H1 (cell line): ENCODE results near the gene LDLRAD3. TPM values are rescaled to one million over a fixed set of nuclear protein-coding genes. Genes with fewer than 3 reads are reported as not detected.

Experiments used
- CTCF ChIA-PET: fragments of 300-600 bp; sonication (Branson Sonifier 250); formaldehyde crosslinking; loops from one replicate; lab custom pipeline; 2021; ENCODE audit not compliant: partially characterized antibody; lab: Charles Lee
- POLR2A ChIA-PET: fragments of 300-600 bp; sonication (Branson Sonifier 250); formaldehyde crosslinking; loops from one replicate; lab custom pipeline; 2021; ENCODE audit warnings: inconsistent platforms; ENCODE audit not compliant: partially characterized antibody; lab: Charles Lee
- DNase-seq, 2 experiments: peaks; one replicate each; pipeline versions ENCODE4 v3.0.0 to v3.0.0-alpha.2; 2010 to 2022; ENCODE audit warnings: low spot score in 2 of 2, low read depth in 1 of 2, mixed read lengths in 1 of 2
- FAIRE-seq: peaks from 2 replicates; lab custom pipeline; 2011; peaks lifted over from hg19 to GRCh38; lab: Jason Lieb, UNC
- H2AFZ ChIP-seq: 2 replicates; pipeline ENCODE4 v1.8.1; 2012; ENCODE audit warnings: low read length, inconsistent platforms
- H2AK5ac ChIP-seq: 2 replicates; pipeline ENCODE4 v1.6.1; 2013; ENCODE audit warnings: low read depth, low read length
- H2BK120ac ChIP-seq: replicated peaks from 2 replicates; pipeline ENCODE3; 2013; ENCODE audit warnings: low read depth, low read length, inconsistent platforms
- H2BK12ac ChIP-seq: 2 replicates; pipeline ENCODE4 v1.6.1; 2013; ENCODE audit warnings: low read depth, low read length
- H2BK15ac ChIP-seq: 2 replicates; pipeline ENCODE4 v1.6.1; 2013; ENCODE audit warnings: low read length
- H2BK20ac ChIP-seq: 2 replicates; pipeline ENCODE4 v1.6.1; 2013; ENCODE audit warnings: low read length
- H2BK5ac ChIP-seq: 2 replicates; pipeline ENCODE4 v1.6.1; 2013; ENCODE audit warnings: low read depth, low read length
- H3K14ac ChIP-seq: 2 replicates; pipeline ENCODE4 v1.6.1; 2013; ENCODE audit warnings: inconsistent platforms; ENCODE audit not compliant: insufficient read length
- H3K18ac ChIP-seq: 2 replicates; pipeline ENCODE4 v1.6.1; 2013; ENCODE audit warnings: low read length; ENCODE audit errors: extremely low read depth
- H3K23ac ChIP-seq: 2 replicates; pipeline ENCODE4 v1.6.1; 2013; ENCODE audit warnings: inconsistent platforms; ENCODE audit not compliant: insufficient read length
- H3K23me2 ChIP-seq: 2 replicates; pipeline ENCODE4 v1.6.1; 2013; ENCODE audit warnings: low read depth, low read length
- H3K27ac ChIP-seq: 2 replicates; pipeline ENCODE4 v1.6.1; 2011; ENCODE audit warnings: low read depth, low read length, inconsistent platforms
- H3K27me3 ChIP-seq, 4 experiments: replicated peaks in 1 of 4; 1 replicate in 1 of 4; 2 replicates in 3 of 4; pipeline versions ENCODE4 v1.6.1 to v1.8.1; 2011 to 2013; ENCODE audit warnings: low read length in 3 of 4, mild to moderate bottlenecking in 3 of 4, inconsistent platforms in 2 of 4, mixed read lengths in 2 of 4, moderate library complexity in 1 of 4; ENCODE audit not compliant: control insufficient read depth in 3 of 4, insufficient read depth in 3 of 4; ENCODE audit errors: extremely low read depth in 1 of 4
- H3K36me3 ChIP-seq, 4 experiments: 2 replicates each; pipeline versions ENCODE4 v1.6.1 to v1.8.1; 2011 to 2013; ENCODE audit warnings: mild to moderate bottlenecking in 4 of 4, low read length in 3 of 4, moderate library complexity in 2 of 4, control low read depth in 1 of 4, inconsistent platforms in 1 of 4; ENCODE audit not compliant: insufficient read depth in 4 of 4, control insufficient read depth in 2 of 4
- H3K4ac ChIP-seq: replicated peaks from 2 replicates; pipeline ENCODE3; 2013; ENCODE audit warnings: low read length, low read depth, mixed read lengths, inconsistent platforms; ENCODE audit not compliant: insufficient read length
- H3K4me1 ChIP-seq, 4 experiments: replicated peaks in 1 of 4; 1 replicate in 1 of 4; 2 replicates in 3 of 4; pipeline versions ENCODE4 v1.6.1 to v1.8.1; 2011 to 2013; ENCODE audit warnings: low read length in 3 of 4, inconsistent platforms in 2 of 4, mixed read lengths in 1 of 4; ENCODE audit not compliant: insufficient read depth in 4 of 4, control insufficient read depth in 3 of 4
- H3K4me2 ChIP-seq, 2 experiments: 2 replicates each; pipeline versions ENCODE4 v1.6.1 to v1.8.1; 2011 to 2013; ENCODE audit warnings: low read depth in 2 of 2, low read length in 2 of 2, control low read depth in 1 of 2, inconsistent platforms in 1 of 2, mild to moderate bottlenecking in 1 of 2; ENCODE audit not compliant: insufficient read depth in 1 of 2
- H3K4me3 ChIP-seq, 4 experiments: fragments of 200-600, 300-600 bp in 1 of 4; sonication (generic), shearing (Covaris generic), sonication (Bioruptor Twin) in 1 of 4; 2 replicates each; pipeline versions ENCODE4 v1.5.1 to v1.8.1; 2011 to 2016; ENCODE audit warnings: low read length in 4 of 4, low read depth in 3 of 4, control low read depth in 2 of 4, inconsistent platforms in 2 of 4, mild to moderate bottlenecking in 2 of 4, mixed read lengths in 1 of 4, moderate library complexity in 1 of 4; ENCODE audit not compliant: insufficient read depth in 2 of 4; ENCODE audit errors: extremely low read depth in 1 of 4
- H3K56ac ChIP-seq: replicated peaks from 2 replicates; pipeline ENCODE3; 2013; ENCODE audit warnings: low read depth, mild to moderate bottlenecking, mixed read lengths, low read length, inconsistent platforms; ENCODE audit not compliant: insufficient read length
- H3K79me1 ChIP-seq: 2 replicates; pipeline ENCODE4 v1.6.1; 2013; ENCODE audit warnings: low read depth, low read length, control low read depth
- H3K79me2 ChIP-seq, 2 experiments: 2 replicates each; pipeline versions ENCODE4 v1.6.1 to v1.8.1; 2012 to 2013; ENCODE audit warnings: low read length in 2 of 2, mild to moderate bottlenecking in 2 of 2, inconsistent platforms in 1 of 2; ENCODE audit not compliant: insufficient read depth in 2 of 2, control insufficient read depth in 1 of 2
- H3K9ac ChIP-seq, 4 experiments: replicated peaks in 1 of 4; 1 replicate in 1 of 4; 2 replicates in 3 of 4; pipeline versions ENCODE4 v1.6.1 to v1.8.1; 2011 to 2013; ENCODE audit warnings: low read depth in 3 of 4, low read length in 3 of 4, control low read depth in 2 of 4, mild to moderate bottlenecking in 2 of 4, moderate library complexity in 2 of 4, inconsistent platforms in 1 of 4; ENCODE audit errors: extremely low read depth in 1 of 4
- H3K9me3 ChIP-seq, 2 experiments: 2 replicates each; pipeline versions ENCODE4 v1.6.1 to v1.8.1; 2012 to 2013; ENCODE audit warnings: mild to moderate bottlenecking in 2 of 2, moderate library complexity in 2 of 2, control low read depth in 1 of 2, inconsistent platforms in 1 of 2, low read depth in 1 of 2, low read length in 1 of 2, mixed read lengths in 1 of 2; ENCODE audit not compliant: insufficient read depth in 2 of 2
- H4K20me1 ChIP-seq, 2 experiments: replicated peaks in 1 of 2; 2 replicates each; pipeline versions ENCODE3 to v1.8.1; 2011 to 2013; ENCODE audit warnings: inconsistent platforms in 2 of 2, low read length in 2 of 2, mild to moderate bottlenecking in 1 of 2; ENCODE audit not compliant: insufficient read depth in 2 of 2, control insufficient read depth in 1 of 2
- H4K5ac ChIP-seq: 2 replicates; pipeline ENCODE4 v1.6.1; 2013; ENCODE audit warnings: low read length, low read depth, mixed read lengths, inconsistent platforms; ENCODE audit not compliant: insufficient read length
- H4K8ac ChIP-seq: 2 replicates; pipeline ENCODE4 v1.8.0; 2013; ENCODE audit warnings: mild to moderate bottlenecking, moderate library complexity, low read length, inconsistent platforms; ENCODE audit not compliant: insufficient read depth; ENCODE audit errors: extremely low read depth
- H4K91ac ChIP-seq: replicated peaks from 2 replicates; pipeline ENCODE3; 2013; ENCODE audit warnings: low read length, mixed read lengths, inconsistent platforms; ENCODE audit not compliant: insufficient read length
- BRCA1 ChIP-seq: IDR thresholded peaks from 2 replicates; pipeline ENCODE4 v1.6.1; 2012; ENCODE audit warnings: low read depth, low read length, improper control_type of control experiment
- CBX8 ChIP-seq: fragments of 300-800, 300-1000 bp; sonication (generic); IDR thresholded peaks from 2 replicates; pipeline ENCODE4 v1.7.1; 2016; ENCODE audit warnings: low read depth, low read length, borderline replicate concordance
- CHD1 ChIP-seq: IDR thresholded peaks from 2 replicates; pipeline ENCODE4 v1.6.1; 2012; ENCODE audit warnings: low read depth, low read length, improper control_type of control experiment
- FOSL1 ChIP-seq: IDR thresholded peaks from 2 replicates; pipeline ENCODE4 v1.6.1; 2011; ENCODE audit warnings: mild to moderate bottlenecking, low read depth, low read length, moderate library complexity; ENCODE audit not compliant: insufficient read depth
- JUND ChIP-seq: IDR thresholded peaks from 2 replicates; pipeline ENCODE4 v1.6.1; 2011; ENCODE audit warnings: mild to moderate bottlenecking, improper control_type of control experiment, low read length
- NANOG ChIP-seq: IDR thresholded peaks from 2 replicates; pipeline ENCODE4 v1.6.1; 2011; ENCODE audit warnings: low read length, low read depth, mild to moderate bottlenecking, inconsistent platforms; ENCODE audit not compliant: insufficient read depth, poor library complexity, severe bottlenecking
- RBBP5 ChIP-seq: IDR thresholded peaks from 2 replicates; pipeline ENCODE4 v1.7.1; 2012; ENCODE audit warnings: low read depth, mild to moderate bottlenecking, inconsistent platforms, low read length, moderate library complexity, borderline replicate concordance
- SIX5 ChIP-seq: IDR thresholded peaks from 2 replicates; pipeline ENCODE4 v1.6.1; 2011; ENCODE audit warnings: mild to moderate bottlenecking, low read depth, low read length
- SP1 ChIP-seq: IDR thresholded peaks from 2 replicates; pipeline ENCODE4 v1.6.1; 2011; ENCODE audit warnings: low read depth, low read length
- SP2 ChIP-seq: IDR thresholded peaks from 2 replicates; pipeline ENCODE4 v1.6.1; 2012; ENCODE audit warnings: mild to moderate bottlenecking, low read length, inconsistent platforms
- WGBS, 2 experiments: shearing (Covaris generic) in 1 of 2; methylation state at CpG; one replicate each; pipeline versions ENCODE4 v1.1.6 to v1.1.7; 2013 to 2015; ENCODE audit warnings: low lambda C conversion rate in 2 of 2, mixed read lengths in 2 of 2, inconsistent platforms in 1 of 2, low coverage in 1 of 2, missing lambda C conversion rate in 1 of 2; ENCODE audit not compliant: insufficient replicate concordance in 2 of 2, insufficient coverage in 1 of 2, insufficient read length in 1 of 2; ENCODE audit errors: extremely low coverage in 1 of 2, missing lambda C conversion rate in 1 of 2; 5-methylcytosine and 5-hydroxymethylcytosine counted together
- polyA plus RNA-seq, 7 experiments: library from polyadenylated mRNA; depleted of rRNA in 3 of 7; stranded (reverse) in 5 of 7; unstranded in 2 of 7; fragments of >200 nt in 5 of 7; fragments of 200-250 nt in 2 of 7; gene quantifications; 1 replicate in 5 of 7; 2 replicates in 1 of 7; 4 replicates in 1 of 7; pipeline versions ENCODE4 v1.2.1 to v1.2.3, GENCODE V29; 2011 to 2013; ENCODE audit warnings: missing spikeins in 2 of 7, mixed read lengths in 2 of 7
- total RNA-seq: library from RNA; stranded (reverse); fragmentation: NEBNext Ultra II Directional; extraction: Animal tissue kit (Norgen Biotek cat#: 25700); gene quantifications from 2 replicates; pipeline ENCODE4 v1.2.1, GENCODE V29; 2021

The LDLRAD3 gene
- total and polyA plus RNA-seq, 2 of the 8 experiments (the other 6 are each of a cell fraction or from before 2014, with no cell fraction given) = 18.6 to 22.8 TPM

DNA sequence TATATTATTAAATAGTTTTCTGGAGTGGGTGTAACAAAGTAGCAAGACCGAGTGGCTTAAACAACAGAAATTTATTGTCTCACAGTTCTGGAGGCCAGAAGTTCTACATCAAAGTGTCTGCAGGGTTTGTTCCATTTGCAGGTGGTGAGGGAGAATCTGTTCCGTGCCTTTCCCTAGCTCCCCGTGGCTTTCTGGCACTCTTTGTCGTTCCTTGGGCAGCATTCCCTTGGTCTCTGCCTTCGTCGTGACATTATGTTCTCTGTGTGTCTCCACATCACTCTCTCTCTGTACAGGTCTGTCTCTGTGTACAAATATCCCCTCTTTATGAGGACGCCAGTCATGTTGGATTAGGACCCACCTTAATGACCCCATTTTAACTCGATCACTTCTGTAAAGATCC is 38.2 kb downstream of the LDLRAD3 start:
- POLR2A ChIA-PET = no interaction called here

More for the DNA sequence above, 38.2 kb downstream of the LDLRAD3 start:
- H2AFZ ChIP-seq = no peak overlapping the region
- no peaks in the 10 kb centered on the region for H3K36me3 ChIP-seq
- no peak overlapping the region for H4K5ac ChIP-seq
- no peak overlapping the region for H3K9ac ChIP-seq
- no peak overlapping the region for H2BK20ac ChIP-seq
- no peak overlapping the region for H3K27ac ChIP-seq
- DNase-seq = no peak
- H3K4ac ChIP-seq = no peak overlapping the region
- CTCF ChIA-PET = interaction anchor here (0.8 to 1.7 kb wide), 5 partner anchors 43 to 160 kb away, joined by 3 to 4 read pairs (median 3); no protein-coding TSS in a partner anchor
- peaks cover 0 to 6% of the 10 kb centered on the region in 2 experiments for H4K20me1 ChIP-seq
- 0 out of 2 replicates have a peak overlapping the region, but pooled peaks have one; percentile 78 for H2AK5ac ChIP-seq
- 0 out of 2 replicates have a peak overlapping the region, but pooled peaks have one; percentile 43 for H2BK12ac ChIP-seq
- H2BK120ac ChIP-seq = no peak overlapping the region
- TF ChIP-seq SP1 = no peak
- TF ChIP-seq NANOG = no peak
- no peak for TF ChIP-seq JUND
- no peak for TF ChIP-seq RBBP5
- TF ChIP-seq SP2 = no peak
- TF ChIP-seq SIX5 = no peak
- TF ChIP-seq CBX8 = no peak
- no peak for TF ChIP-seq FOSL1
- no peak for TF ChIP-seq CHD1
- TF ChIP-seq BRCA1 = no peak
- H3K18ac ChIP-seq = no peak overlapping the region
- peaks cover 15% of the 10 kb centered on the region for H3K79me1 ChIP-seq
- H3K9me3 ChIP-seq = peaks cover 4 to 6% of the 10 kb centered on the region in 2 experiments; a peak in 2 of 4 replicates
- no peaks in the 10 kb centered on the region for H3K27me3 ChIP-seq
- no peak overlapping the region for H3K14ac ChIP-seq
- no peak for FAIRE-seq
- H3K79me2 ChIP-seq = peaks cover 6 to 87% of the 10 kb centered on the region in 2 experiments; a peak in 3 of 4 replicates
- no peak overlapping the region for H3K56ac ChIP-seq
- H3K4me1 ChIP-seq = peaks cover 8 to 28% (median 19%) of the 10 kb centered on the region in 4 experiments
- no peak overlapping the region for H3K4me3 ChIP-seq
- H4K91ac ChIP-seq = no peak overlapping the region
- H3K23me2 ChIP-seq = no peaks in the 10 kb centered on the region
- H2BK5ac ChIP-seq = no peak overlapping the region
- H2BK15ac ChIP-seq = no peak overlapping the region
- no peak overlapping the region for H4K8ac ChIP-seq
- peak overlapping the region in 1 of 2 experiments; percentile 13; a peak in 1 of 4 replicates for H3K4me2 ChIP-seq
- no peak overlapping the region for H3K23ac ChIP-seq
- 78% methylated on average over 8 of the region's 8 CpGs; no CpG with 5 or more reads in 1 of the 2 experiments for WGBS, 2 experiments
